Liver (tissue), 9 donors: ENCODE data around the gene CTU1. TPM values are rescaled to one million over a fixed set of nuclear protein-coding genes. Genes with fewer than 3 reads are reported as not detected.

Experiments used
- DNase-seq: peaks from one replicate; pipeline ENCODE4 v3.0.0-alpha.2; 2017; ENCODE audit warnings: low spot score
- H3K27ac ChIP-seq, 2 donors: one replicate each; pipeline ENCODE4 v1.7.0; 2013; ENCODE audit warnings: inconsistent platforms in 2 of 2, low read length in 2 of 2, control low read depth in 1 of 2, low read depth in 1 of 2, mild to moderate bottlenecking in 1 of 2
- H3K27me3 ChIP-seq, 4 donors: one replicate each; pipeline versions ENCODE4 v1.6.1 to v1.7.0; 2013; ENCODE audit warnings: low read length in 3 of 4, inconsistent platforms in 1 of 4, mild to moderate bottlenecking in 1 of 4, moderate library complexity in 1 of 4; ENCODE audit not compliant: control insufficient read depth in 4 of 4, insufficient read depth in 4 of 4
- H3K36me3 ChIP-seq, 4 donors: one replicate each; pipeline versions ENCODE4 v1.6.1 to v1.7.0; 2013; ENCODE audit warnings: low read length in 3 of 4, mild to moderate bottlenecking in 3 of 4, low read depth in 1 of 4, moderate library complexity in 1 of 4; ENCODE audit not compliant: control insufficient read depth in 4 of 4, insufficient read depth in 3 of 4
- H3K4me1 ChIP-seq, 4 donors: one replicate each; pipeline versions ENCODE4 v1.6.1 to v1.7.0; 2013; ENCODE audit warnings: low read length in 3 of 4, mild to moderate bottlenecking in 3 of 4, moderate library complexity in 1 of 4; ENCODE audit not compliant: control insufficient read depth in 4 of 4, insufficient read depth in 4 of 4
- H3K4me3 ChIP-seq, 3 donors: one replicate each; pipeline versions ENCODE4 v1.6.1 to v1.7.0; 2013; ENCODE audit warnings: low read length in 3 of 3, control low read depth in 1 of 3, low read depth in 1 of 3, mild to moderate bottlenecking in 1 of 3
- H3K9ac ChIP-seq, 2 donors: one replicate each; pipeline ENCODE4 v1.7.0; 2013; ENCODE audit warnings: low read length in 2 of 2, mild to moderate bottlenecking in 2 of 2, moderate library complexity in 2 of 2, control low read depth in 1 of 2, low read depth in 1 of 2
- H3K9me3 ChIP-seq, 4 donors: one replicate each; pipeline versions ENCODE4 v1.6.1 to v1.7.0; 2013; ENCODE audit warnings: low read length in 3 of 4; ENCODE audit not compliant: control insufficient read depth in 4 of 4
- ATF3 ChIP-seq: IDR thresholded peaks from 2 replicates; pipeline ENCODE4 v1.6.1; 2016; ENCODE audit warnings: antibody characterized with exemption
- CTCF ChIP-seq: fragments of 150-350 bp; IDR thresholded peaks from 2 replicates; pipeline ENCODE4 v1.5.1; 2017; ENCODE audit warnings: improper control_type of control experiment, low read depth, low read length; ENCODE audit not compliant: missing input control
- EGR1 ChIP-seq, 2 donors: IDR thresholded peaks; 2 replicates each; pipeline ENCODE4 v1.6.1; 2016 to 2018; ENCODE audit warnings: antibody characterized with exemption in 2 of 2, low read depth in 2 of 2
- FOXA1 ChIP-seq: IDR thresholded peaks from 2 replicates; pipeline ENCODE4 v1.6.1; 2016; ENCODE audit warnings: antibody characterized with exemption
- FOXA2 ChIP-seq: IDR thresholded peaks from 2 replicates; pipeline ENCODE4 v1.6.1; 2016; ENCODE audit warnings: antibody characterized with exemption
- GABPA ChIP-seq, 2 donors: IDR thresholded peaks in 1 of 2; conservative IDR thresholded peaks in 1 of 2; 2 replicates each; pipeline ENCODE4 v1.6.1; 2016; ENCODE audit warnings: antibody characterized with exemption in 2 of 2, mild to moderate bottlenecking in 1 of 2, moderate library complexity in 1 of 2
- HNF4A ChIP-seq, 2 donors: conservative IDR thresholded peaks; 2 replicates each; pipeline ENCODE4 v1.6.1; 2016; ENCODE audit warnings: antibody characterized with exemption in 2 of 2, mild to moderate bottlenecking in 2 of 2
- HNF4G ChIP-seq: IDR thresholded peaks from 2 replicates; pipeline ENCODE4 v1.6.1; 2016; ENCODE audit warnings: antibody characterized with exemption
- JUND ChIP-seq, 2 donors: IDR thresholded peaks; 2 replicates each; pipeline ENCODE4 v1.6.1; 2016; ENCODE audit warnings: antibody characterized with exemption in 2 of 2
- MAX ChIP-seq: IDR thresholded peaks from 2 replicates; pipeline ENCODE4 v1.6.1; 2016; ENCODE audit warnings: antibody characterized with exemption
- NR2F2 ChIP-seq: IDR thresholded peaks from 2 replicates; pipeline ENCODE4 v1.6.1; 2016; ENCODE audit warnings: antibody characterized with exemption
- RAD21 ChIP-seq, 2 donors: IDR thresholded peaks; 2 replicates each; pipeline ENCODE4 v1.6.1; 2016; ENCODE audit warnings: antibody characterized with exemption in 2 of 2, mild to moderate bottlenecking in 2 of 2
- REST ChIP-seq: IDR thresholded peaks from 2 replicates; pipeline ENCODE4 v1.6.1; 2016; ENCODE audit warnings: antibody characterized with exemption, mild to moderate bottlenecking
- RXRA ChIP-seq, 2 donors: IDR thresholded peaks; 2 replicates each; pipeline ENCODE4 v1.6.1; 2017 to 2018; ENCODE audit warnings: antibody characterized with exemption in 2 of 2, mild to moderate bottlenecking in 1 of 2
- SP1 ChIP-seq: IDR thresholded peaks from 2 replicates; pipeline ENCODE4 v1.6.1; 2018; ENCODE audit warnings: antibody characterized with exemption, mild to moderate bottlenecking
- TAF1 ChIP-seq: conservative IDR thresholded peaks from 2 replicates; pipeline ENCODE4 v1.6.1; 2016; ENCODE audit warnings: antibody characterized with exemption, mild to moderate bottlenecking
- YY1 ChIP-seq: IDR thresholded peaks from 2 replicates; pipeline ENCODE4 v1.6.1; 2016; ENCODE audit warnings: antibody characterized with exemption, mild to moderate bottlenecking
- ZBTB33 ChIP-seq: IDR thresholded peaks from 2 replicates; pipeline ENCODE4 v1.6.1; 2016; ENCODE audit warnings: antibody characterized with exemption
- WGBS: extraction: QIAGEN DNeasy Blood & Tissue Kit; methylation state at CpG from one replicate; pipeline ENCODE4 v1.1.7; 2013; 5-methylcytosine and 5-hydroxymethylcytosine counted together
- polyA plus RNA-seq, 2 donors: library from polyadenylated mRNA; stranded (reverse) in 1 of 2; unstranded in 1 of 2; fragments of 200-250 nt in 1 of 2; fragments of >200 nt in 1 of 2; fragmentation: Nextera tagmentation in 1 of 2; extraction: Ambion mirVana in 1 of 2; gene quantifications; one replicate each; pipeline versions ENCODE4 v1.2.1 to v1.2.3, GENCODE V29; 2013 to 2015
- total RNA-seq, 2 donors: library from RNA; depleted of rRNA; stranded (reverse); fragments of >200 nt; gene quantifications; one replicate each; pipeline ENCODE4 v1.2.3, GENCODE V29; 2014
- donor health status: healthy.
- donor health status: healthy.
- donor health status: healthy.
- donor health status: healthy.
- donor health status: healthy.

The CTU1 gene
- total and polyA plus RNA-seq, 4 donors = 0.19 to 3.7 (median 2.5) TPM

- Histone ChIP-seq H3K27ac (peak overlapping the region; percentile 69 to 70), H3K27me3 (no peaks in the 10 kb centered on the region), H3K9ac (no peak overlapping the region), H3K36me3 (no peaks in the 10 kb centered on the region), H3K4me3 (no peak overlapping the region), H3K9me3 (no peaks in the 10 kb centered on the region), H3K4me1 (peaks cover 0 to 18% (median 5%) of the 10 kb centered on the region in 4 donors)
- WGBS = 67% methylated on average over 9 of the region's 9 CpGs
- TF ChIP-seq MAX = no peak
- no peak for TF ChIP-seq ZBTB33
- no peak for TF ChIP-seq REST
- no peak for TF ChIP-seq CTCF
- no peak for TF ChIP-seq TAF1
- no peak for TF ChIP-seq HNF4A (conservative IDR thresholded peaks at IDR 0.05)
- TF ChIP-seq FOXA1 = no peak
- no peak for TF ChIP-seq YY1
- no peak for TF ChIP-seq JUND (IDR thresholded peaks at IDR 0.05)
- TF ChIP-seq RAD21 (IDR thresholded peaks at IDR 0.05) = no peak
- no peak for TF ChIP-seq RXRA (IDR thresholded peaks at IDR 0.05)
- no peak for TF ChIP-seq NR2F2
- TF ChIP-seq FOXA2 = no peak
- no peak for TF ChIP-seq EGR1 (IDR thresholded peaks at IDR 0.05; ENCODE audit: low read depth in 2 of 2)
- no peak for TF ChIP-seq HNF4G
- TF ChIP-seq ATF3 = no peak
- TF ChIP-seq GABPA (IDR thresholded peaks at IDR 0.05 in 1 of 2, conservative IDR thresholded peaks at IDR 0.05 in 1 of 2) = no peak
- TF ChIP-seq SP1 = no peak
- no peak for DNase-seq
Observed at GRCh38 chr19:51123802-51124201, 15.6 kb upstream of the CTU1 start.
